Activated CD4-positive, alpha-beta memory T cell treated with anti-CD3 and anti-CD28 coated beads, Interleukin-2, amount 10 ng/mL, durations not matched to agents 7 days and 5 days (primary cell): ENCODE data around the gene SLC13A2. TPM values are rescaled to one million over a fixed set of nuclear protein-coding genes. Genes with fewer than 3 reads are reported as not detected.
"Not testable (repeated sequence)": the region's sequence is repeated elsewhere in the genome, so short reads cannot be mapped to it uniquely, and the experiment has no call there.

Experiments used
- CTCF ChIA-PET: fragments of 350-600 bp; sonication (Branson Sonifier 250); formaldehyde crosslinking; loops from one replicate; lab custom pipeline; 2021; ENCODE audit warnings: antibody characterized with exemption, inconsistent platforms; lab: Charles Lee
- POLR2A ChIA-PET: fragments of 350-600 bp; sonication (Branson Sonifier 250); formaldehyde crosslinking; loops from one replicate; lab custom pipeline; 2021; ENCODE audit warnings: antibody characterized with exemption; lab: Charles Lee
- DNase-seq: peaks from one replicate; pipeline ENCODE4 v3.0.0-alpha.2; 2020
- H3K27ac Mint-ChIP-seq: one replicate; pipeline ENCODE4 v1.8.0; 2021; ENCODE audit warnings: mild to moderate bottlenecking, mixed read lengths
- H3K27me3 Mint-ChIP-seq: one replicate; pipeline ENCODE4 v1.8.0; 2021; ENCODE audit warnings: mixed read lengths
- H3K36me3 Mint-ChIP-seq: one replicate; pipeline ENCODE4 v1.8.0; 2021; ENCODE audit warnings: low read depth, mixed read lengths
- H3K4me1 Mint-ChIP-seq: one replicate; pipeline ENCODE4 v1.8.0; 2021; ENCODE audit warnings: mixed read lengths
- H3K4me3 Mint-ChIP-seq: one replicate; pipeline ENCODE4 v1.8.0; 2021; ENCODE audit warnings: mild to moderate bottlenecking, mixed read lengths
- H3K9me3 Mint-ChIP-seq: one replicate; pipeline ENCODE4 v1.8.0; 2021; ENCODE audit warnings: mixed read lengths
- total RNA-seq, 2 experiments: library from RNA; stranded (reverse); gene quantifications; one replicate each; pipeline ENCODE4 v1.2.3, GENCODE V29; 2021

The SLC13A2 gene
- total RNA-seq, 2 experiments from 2014 or later, result not detected

GRCh38 chr17:28460901-28461300, 12.5 kb upstream of the SLC13A2 start:
- POLR2A ChIA-PET, result no interaction called here
- Mint-ChIP-seq H3K9me3 (no peaks in the 10 kb centered on the region), H3K27me3 (peaks cover 4% of the 10 kb centered on the region)

GRCh38 chr17:28466001-28466400, 7.4 kb upstream of the SLC13A2 start:
- DNase-seq, result no peak
- Mint-ChIP-seq H3K27me3 (peaks cover 7% of the 10 kb centered on the region), H3K27ac (no peak overlapping the region), H3K9me3 (no peaks in the 10 kb centered on the region), H3K36me3 (no peaks in the 10 kb centered on the region), H3K4me3 (no peak overlapping the region), H3K4me1 (peaks cover 34% of the 10 kb centered on the region)
- POLR2A ChIA-PET, result no interaction called here
- CTCF ChIA-PET, result no interaction called here

More at GRCh38 chr17:28460901-28461300, 12.5 kb upstream of the SLC13A2 start:
- no peak overlapping the region for H3K27ac Mint-ChIP-seq
- H3K4me3 Mint-ChIP-seq, result no peak overlapping the region
- H3K4me1 Mint-ChIP-seq, result no peaks in the 10 kb centered on the region
- no peak for DNase-seq
- H3K36me3 Mint-ChIP-seq, result no peaks in the 10 kb centered on the region
- CTCF ChIA-PET, result no interaction called here

DNA sequence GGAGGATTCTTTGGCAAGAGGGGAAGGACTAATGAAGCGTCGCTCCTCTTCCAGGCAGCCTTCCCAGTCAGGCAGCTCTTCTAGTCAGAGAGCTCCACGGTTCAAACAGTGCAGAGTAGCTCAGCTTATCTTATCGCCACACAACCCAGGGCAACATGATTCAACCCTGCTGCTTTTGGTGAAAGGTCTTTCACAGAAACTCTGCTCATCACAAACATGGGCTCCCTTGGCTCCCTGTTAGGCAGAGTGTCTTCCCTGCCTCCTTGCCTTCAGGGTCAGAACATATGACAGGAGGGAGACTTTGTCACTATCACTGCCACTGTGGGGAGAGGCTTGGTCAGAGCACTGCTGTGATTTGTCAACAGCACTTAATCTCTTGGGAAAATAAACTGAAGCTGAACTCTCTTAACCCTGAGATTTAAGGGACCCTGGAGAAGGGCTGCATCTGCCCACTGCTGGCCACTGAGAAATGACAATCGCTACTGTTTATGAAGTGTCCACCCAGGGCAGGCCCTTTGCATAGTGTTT, 6.9 kb upstream of the SLC13A2 start:
- no peaks in the 10 kb centered on the region for H3K9me3 Mint-ChIP-seq
- ChIA-PET POLR2A (no interaction called here), CTCF (interaction anchor here (1.6 kb wide), 1 partner anchor 215 kb away, joined by 3 read pairs; no protein-coding TSS in a partner anchor)
- no peaks in the 10 kb centered on the region for H3K36me3 Mint-ChIP-seq
- no peak overlapping the region for H3K27ac Mint-ChIP-seq
- peaks cover 34% of the 10 kb centered on the region for H3K4me1 Mint-ChIP-seq
- DNase-seq, result no peak
- H3K4me3 Mint-ChIP-seq, result no peak overlapping the region
- peaks cover 7% of the 10 kb centered on the region for H3K27me3 Mint-ChIP-seq

- no peaks in the 10 kb centered on the region for H3K36me3 Mint-ChIP-seq
- H3K4me3 Mint-ChIP-seq, result no peak overlapping the region
- no peak overlapping the region for H3K27ac Mint-ChIP-seq
- H3K4me1 Mint-ChIP-seq, result peaks cover 34% of the 10 kb centered on the region
- ChIA-PET POLR2A (no interaction called here), CTCF (interaction anchor here (1.6 kb wide), 1 partner anchor 216 kb away, joined by 3 read pairs; no protein-coding TSS in a partner anchor)
- no peak for DNase-seq
- peaks cover 7% of the 10 kb centered on the region for H3K27me3 Mint-ChIP-seq
- H3K9me3 Mint-ChIP-seq, result no peaks in the 10 kb centered on the region
These were observed 5.9 kb upstream of the SLC13A2 start for GRCh38 chr17:28467456-28468025.

- H3K27ac Mint-ChIP-seq, H3K36me3 Mint-ChIP-seq, DNase-seq, H3K27me3 Mint-ChIP-seq, H3K9me3 Mint-ChIP-seq, POLR2A ChIA-PET, H3K4me3 Mint-ChIP-seq: not testable (repeated sequence)
- CTCF ChIA-PET, result interaction anchor here (1.6 kb wide), 1 partner anchor 216 kb away, joined by 3 read pairs; no protein-coding TSS in a partner anchor
- peaks cover 34% of the 10 kb centered on the region for H3K4me1 Mint-ChIP-seq
These were observed 5.3 kb upstream of the SLC13A2 start for GRCh38 chr17:28468033-28468735.

DNA sequence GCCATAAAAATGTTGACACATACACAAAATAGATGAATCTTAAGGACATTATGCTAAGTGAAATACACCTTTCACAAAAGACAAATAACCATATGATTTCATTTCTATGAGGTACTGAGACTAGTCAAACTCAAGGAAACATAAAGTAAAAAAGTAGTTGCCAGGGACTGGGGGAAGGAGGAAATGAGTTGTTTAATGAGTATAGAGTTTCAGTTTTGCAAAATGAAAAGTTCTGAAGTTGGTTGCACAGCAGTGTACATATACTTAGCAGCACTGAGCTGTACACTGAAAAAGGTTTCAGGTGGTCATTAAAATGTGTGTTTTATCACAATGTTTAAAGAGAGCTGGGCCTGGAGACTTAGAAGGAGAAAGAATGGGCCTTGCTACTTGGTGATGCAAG, 4.7 kb upstream of the SLC13A2 start:
- H3K27ac Mint-ChIP-seq, result no peak overlapping the region
- no peaks in the 10 kb centered on the region for H3K36me3 Mint-ChIP-seq
- H3K4me1 Mint-ChIP-seq, result peaks cover 34% of the 10 kb centered on the region
- H3K4me3 Mint-ChIP-seq, result no peak overlapping the region
- H3K27me3 Mint-ChIP-seq, result peaks cover 4% of the 10 kb centered on the region
- H3K9me3 Mint-ChIP-seq, result no peaks in the 10 kb centered on the region
- CTCF ChIA-PET, result no interaction called here
- no peak for DNase-seq
- POLR2A ChIA-PET, result no interaction called here

- ChIA-PET POLR2A (no interaction called here), CTCF (no interaction called here)
- DNase-seq, result no peak
- no peak overlapping the region for H3K27ac Mint-ChIP-seq
- no peaks in the 10 kb centered on the region for H3K9me3 Mint-ChIP-seq
- H3K27me3 Mint-ChIP-seq, result peaks cover 4% of the 10 kb centered on the region
- no peak overlapping the region for H3K4me3 Mint-ChIP-seq
- peaks cover 34% of the 10 kb centered on the region for H3K4me1 Mint-ChIP-seq
- no peaks in the 10 kb centered on the region for H3K36me3 Mint-ChIP-seq
These were observed 4.1 kb upstream of the SLC13A2 start for GRCh38 chr17:28469376-28469775.

DNA sequence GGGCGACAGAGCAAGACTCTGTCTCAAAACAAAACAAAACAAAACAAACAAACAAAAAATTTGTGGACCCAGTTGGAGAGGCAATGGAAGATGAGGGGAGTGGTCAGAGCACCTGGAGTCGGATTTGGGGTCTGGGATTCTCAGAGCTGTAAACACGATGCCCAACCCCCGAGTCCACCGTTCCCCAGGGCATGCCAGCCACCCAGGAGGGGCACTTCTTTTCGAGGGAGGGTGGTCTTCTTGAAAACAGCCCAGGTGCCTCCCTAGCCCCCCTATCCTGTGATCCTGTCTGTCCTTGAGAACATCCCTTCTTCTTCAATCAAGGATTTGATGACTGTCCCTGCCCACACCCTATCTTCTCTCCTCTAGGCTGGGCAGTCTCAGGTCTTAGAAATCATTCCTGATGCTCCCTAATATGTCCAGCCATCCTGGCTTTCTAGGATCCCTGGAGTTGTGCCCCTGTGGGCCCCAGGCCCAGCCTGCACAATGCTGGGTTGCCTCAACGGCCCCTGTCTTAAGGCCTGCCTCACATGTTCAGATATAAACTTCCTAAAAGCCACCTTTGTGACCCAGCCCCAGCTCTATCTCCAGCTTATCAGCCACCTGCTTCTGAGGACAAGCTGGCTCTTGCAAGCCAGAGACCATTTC, 3.1 kb upstream of the SLC13A2 start:
- Mint-ChIP-seq H3K27me3 (peaks cover 4% of the 10 kb centered on the region), H3K36me3 (no peaks in the 10 kb centered on the region), H3K27ac (no peak overlapping the region), H3K4me1 (peaks cover 37% of the 10 kb centered on the region), H3K4me3 (no peak overlapping the region), H3K9me3 (no peaks in the 10 kb centered on the region)
- DNase-seq, result no peak
- CTCF ChIA-PET, result no interaction called here
- POLR2A ChIA-PET, result no interaction called here

DNA sequence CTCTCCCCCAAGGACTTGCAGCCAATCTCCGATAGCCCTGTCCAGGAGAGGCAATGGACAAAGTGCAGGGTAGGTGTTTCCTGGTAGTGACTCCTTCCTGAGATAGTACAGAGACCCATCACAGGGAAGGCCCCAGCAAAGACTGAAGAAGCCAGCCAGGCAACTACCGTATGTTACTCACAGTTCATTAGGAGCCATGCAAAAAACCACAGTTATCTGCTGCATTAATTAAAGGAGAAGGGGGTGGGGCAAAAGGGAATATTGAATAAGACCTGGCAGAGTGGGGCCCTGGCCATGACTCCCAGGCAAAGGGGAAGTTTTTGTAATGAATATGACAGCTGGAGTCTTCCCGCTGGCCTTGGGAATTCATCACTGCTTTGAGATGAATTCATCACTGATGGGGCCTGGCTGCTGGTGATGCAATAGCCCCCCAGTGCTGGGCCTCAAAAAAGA, 2.5 kb upstream of the SLC13A2 start:
- no peak for DNase-seq
- Mint-ChIP-seq H3K4me3 (no peak overlapping the region), H3K27me3 (peaks cover 3% of the 10 kb centered on the region), H3K27ac (no peak overlapping the region), H3K36me3 (no peaks in the 10 kb centered on the region), H3K9me3 (no peaks in the 10 kb centered on the region), H3K4me1 (peaks cover 42% of the 10 kb centered on the region)
- CTCF ChIA-PET, result no interaction called here
- POLR2A ChIA-PET, result no interaction called here

DNA sequence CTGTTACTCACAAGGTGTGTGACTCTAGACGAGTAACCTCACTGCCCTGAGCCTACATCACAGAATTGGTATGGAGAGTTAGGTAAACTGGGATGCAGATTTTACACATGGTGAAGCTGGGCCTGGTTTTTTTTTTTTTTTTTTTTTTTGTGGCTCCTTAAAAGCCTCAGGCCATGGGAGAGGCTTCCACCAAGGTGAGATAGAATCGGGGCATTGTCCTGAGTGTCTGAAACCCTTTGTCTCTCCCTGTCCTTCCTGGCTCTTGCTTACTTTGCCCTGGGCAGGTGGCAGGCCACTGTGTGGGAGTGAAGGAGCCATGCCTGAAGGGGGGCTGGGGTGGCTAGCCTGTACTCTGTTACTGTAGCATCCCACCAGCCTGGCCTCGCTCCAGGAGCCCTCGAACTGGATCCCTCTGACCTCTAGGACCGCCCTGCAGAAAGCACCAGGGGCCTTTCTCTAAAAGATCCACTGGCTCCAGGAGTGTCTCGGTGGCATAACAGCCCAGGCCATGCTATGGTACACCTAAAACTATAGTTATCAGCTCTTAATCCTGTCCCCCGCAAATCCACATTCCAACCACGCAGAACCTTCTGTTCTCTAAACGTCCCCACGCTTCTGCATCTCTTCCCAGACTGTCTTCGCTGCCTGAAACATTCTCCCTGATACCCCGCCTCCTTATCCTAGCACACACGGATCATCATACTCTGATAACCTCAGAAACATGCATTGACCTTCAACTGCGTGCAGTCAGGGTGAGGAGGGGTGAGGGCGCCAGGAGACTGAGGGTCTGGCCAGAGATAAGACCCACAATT, 1.7 kb upstream of the SLC13A2 start:
- H3K4me1 Mint-ChIP-seq, result peaks cover 48% of the 10 kb centered on the region
- ChIA-PET CTCF (no interaction called here), POLR2A (no interaction called here)
- no peaks in the 10 kb centered on the region for H3K9me3 Mint-ChIP-seq
- no peak for DNase-seq
- peaks cover 1% of the 10 kb centered on the region for H3K27me3 Mint-ChIP-seq
- no peak overlapping the region for H3K27ac Mint-ChIP-seq
- no peaks in the 10 kb centered on the region for H3K36me3 Mint-ChIP-seq
- H3K4me3 Mint-ChIP-seq, result no peak overlapping the region

GRCh38 chr17:28472871-28473497, 460 bp upstream of the SLC13A2 start:
- no peak for DNase-seq
- ChIA-PET POLR2A (no interaction called here), CTCF (no interaction called here)
- Mint-ChIP-seq H3K27me3 (no peaks in the 10 kb centered on the region), H3K27ac (no peak overlapping the region), H3K4me3 (no peak overlapping the region), H3K4me1 (peaks cover 36% of the 10 kb centered on the region), H3K9me3 (no peaks in the 10 kb centered on the region), H3K36me3 (no peaks in the 10 kb centered on the region)

- no peaks in the 10 kb centered on the region for H3K27me3 Mint-ChIP-seq
- DNase-seq, result no peak
- no peak overlapping the region for H3K27ac Mint-ChIP-seq
- peaks cover 27% of the 10 kb centered on the region for H3K4me1 Mint-ChIP-seq
- no peak overlapping the region for H3K4me3 Mint-ChIP-seq
- ChIA-PET POLR2A (no interaction called here), CTCF (interaction anchor here (0.6 kb wide), 1 partner anchor 56 kb away, joined by 3 read pairs; no protein-coding TSS in a partner anchor)
- no peaks in the 10 kb centered on the region for H3K9me3 Mint-ChIP-seq
- H3K36me3 Mint-ChIP-seq, result no peaks in the 10 kb centered on the region
These were observed 677 bp downstream of the SLC13A2 start for GRCh38 chr17:28474111-28474531.
